Measurements from ENCODE around the gene PPP2R2C.

DNA sequence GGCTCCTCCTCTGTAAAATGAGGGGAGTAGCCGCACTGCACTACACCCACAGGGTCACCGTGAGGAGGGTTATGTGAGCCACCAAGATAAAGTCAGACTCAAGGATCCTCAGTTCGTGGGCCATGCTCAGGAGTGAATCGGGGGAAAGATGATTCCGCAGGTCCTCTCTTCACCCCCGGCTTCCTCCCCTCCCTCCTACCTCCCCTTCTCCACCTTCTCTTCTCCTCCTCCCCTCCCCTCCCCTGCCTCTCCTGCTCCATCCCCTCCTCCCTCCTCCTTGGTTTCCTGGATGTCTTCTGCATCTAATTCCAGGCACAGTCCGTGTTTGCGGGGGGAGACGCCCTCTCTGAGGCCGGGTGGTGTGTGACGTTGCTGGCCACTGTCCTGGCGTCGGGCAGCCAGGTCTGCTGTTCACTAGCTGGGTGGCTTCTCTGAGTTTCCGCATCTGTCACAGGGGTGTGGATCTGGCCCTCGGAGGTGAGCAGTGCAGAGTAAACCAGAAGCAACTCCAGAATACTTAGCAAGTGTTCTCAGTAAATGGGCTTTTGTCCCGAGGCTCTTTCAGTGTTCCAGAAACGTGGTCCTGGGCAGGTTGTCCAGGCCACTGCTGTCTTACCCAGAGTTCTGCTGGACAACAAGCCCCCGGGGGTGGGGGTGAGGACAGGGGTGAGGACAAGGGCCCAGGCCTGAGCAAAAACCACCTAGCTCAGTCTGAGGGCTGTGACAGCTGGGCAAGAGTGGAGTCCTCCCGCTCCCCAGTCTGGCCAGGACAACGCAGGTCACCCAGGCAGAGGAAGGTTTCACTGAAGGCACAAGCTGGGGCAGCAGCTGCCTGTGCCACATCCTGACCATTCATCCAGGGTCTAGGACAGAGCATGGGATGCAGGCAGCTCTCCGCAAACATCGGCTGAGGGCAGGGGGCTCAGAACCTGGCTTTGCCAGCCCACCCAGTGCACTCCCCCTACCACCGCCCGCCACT is 92.4 kb downstream of the PPP2R2C start:
- TF ChIP-seq LEF1 (IDR thresholded peaks at IDR 0.05; ENCODE audit: borderline replicate concordance) (no peak), PKNOX1 (IDR thresholded peaks at IDR 0.05) (no peak), TARDBP (IDR thresholded peaks at IDR 0.05) (no peak), L3MBTL2 (conservative IDR thresholded peaks at IDR 0.05) (no peak), SP1 (IDR thresholded peaks at IDR 0.05) (no peak), FOXA1 (IDR thresholded peaks at IDR 0.05) (no peak), BHLHE40 (IDR thresholded peaks at IDR 0.05; ENCODE audit: borderline replicate concordance) (no peak), SUZ12 (IDR thresholded peaks at IDR 0.05) (no peak), HDGF (IDR thresholded peaks at IDR 0.05; ENCODE audit: borderline replicate concordance) (no peak)

Measured in HEK293T (cell line).